ENCODE results near the gene ADGRG3.

Gene ADGRG3

GRCh38 chr16:57668263-57668571 lies at the start of gene ADGRG3:
ADGRG3 (plus strand) TSS chr16:57668306; CDS start chr16:57668348, 42 bp downstream.
- DNase-seq: no peak

DNA sequence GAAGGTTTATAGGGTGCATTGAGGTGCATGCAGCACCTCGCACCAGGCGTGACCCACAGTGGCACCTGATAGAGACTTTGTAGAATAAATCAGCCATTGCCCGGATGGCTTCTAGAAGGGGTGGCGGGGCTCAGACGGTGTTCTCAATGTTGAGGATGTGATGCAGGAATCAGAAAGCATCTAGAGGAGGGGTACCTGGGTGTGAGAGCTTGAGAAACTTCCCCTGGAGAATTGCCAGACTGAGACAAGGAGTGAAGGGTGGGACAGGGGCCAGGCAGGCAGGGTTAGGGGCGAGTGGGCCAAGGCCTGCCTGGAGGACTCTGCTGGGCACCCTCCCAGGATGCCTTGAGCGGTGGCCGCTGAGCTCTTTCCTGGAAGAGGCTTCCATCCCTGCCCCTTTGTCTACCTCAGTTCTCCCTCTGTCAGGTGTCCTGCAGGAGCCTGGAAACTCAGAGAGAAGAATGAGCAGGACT lies 48.9 kb upstream of the ADGRG3 start:
- no peak for DNase-seq

- no peak for DNase-seq
Observed at GRCh38 chr16:57619606-57620334, 48.3 kb upstream of the ADGRG3 start.

- DNase-seq: no peak
Observed at GRCh38 chr16:57620335-57621231, 47.5 kb upstream of the ADGRG3 start.

DNA sequence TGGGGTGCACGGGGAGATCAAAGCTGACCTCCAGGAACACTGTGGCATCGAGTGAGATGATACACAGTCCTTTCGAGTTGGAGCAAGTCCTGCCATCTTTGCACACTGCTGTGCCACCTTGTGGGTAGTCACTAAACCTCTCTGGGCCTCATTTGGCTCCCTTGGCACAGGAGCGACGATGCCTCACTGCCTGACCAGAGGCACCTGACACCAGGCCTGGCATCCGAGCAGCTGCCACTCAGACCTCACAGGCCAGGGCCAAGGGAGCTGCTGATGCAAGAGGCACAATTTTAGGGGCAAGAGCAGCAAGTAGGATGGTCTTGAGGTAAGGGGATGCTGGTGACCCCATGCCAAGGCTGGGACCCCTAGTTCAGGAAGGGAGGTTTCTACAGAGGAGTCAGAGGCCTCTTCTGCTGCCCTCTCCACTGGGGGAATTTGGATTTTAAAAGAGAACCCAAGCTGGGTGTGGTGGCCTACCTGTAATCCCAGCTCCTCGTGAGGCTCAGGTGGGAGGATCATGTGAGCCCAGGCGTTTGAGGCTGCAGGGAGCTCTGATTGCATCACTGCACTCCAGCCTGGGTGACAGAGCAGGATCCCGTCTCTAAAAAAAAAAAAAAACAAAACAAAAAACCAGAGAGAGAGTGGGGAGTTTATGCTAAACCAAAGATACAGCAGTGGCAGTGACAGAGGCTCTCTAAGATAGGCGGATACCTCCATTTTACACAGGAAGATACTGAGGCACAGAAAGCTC lies 46.4 kb upstream of the ADGRG3 start:
- DNase-seq: no peak

GRCh38 chr16:57622361-57623250 lies 45.5 kb upstream of the ADGRG3 start:
- DNase-seq: no peak

DNA sequence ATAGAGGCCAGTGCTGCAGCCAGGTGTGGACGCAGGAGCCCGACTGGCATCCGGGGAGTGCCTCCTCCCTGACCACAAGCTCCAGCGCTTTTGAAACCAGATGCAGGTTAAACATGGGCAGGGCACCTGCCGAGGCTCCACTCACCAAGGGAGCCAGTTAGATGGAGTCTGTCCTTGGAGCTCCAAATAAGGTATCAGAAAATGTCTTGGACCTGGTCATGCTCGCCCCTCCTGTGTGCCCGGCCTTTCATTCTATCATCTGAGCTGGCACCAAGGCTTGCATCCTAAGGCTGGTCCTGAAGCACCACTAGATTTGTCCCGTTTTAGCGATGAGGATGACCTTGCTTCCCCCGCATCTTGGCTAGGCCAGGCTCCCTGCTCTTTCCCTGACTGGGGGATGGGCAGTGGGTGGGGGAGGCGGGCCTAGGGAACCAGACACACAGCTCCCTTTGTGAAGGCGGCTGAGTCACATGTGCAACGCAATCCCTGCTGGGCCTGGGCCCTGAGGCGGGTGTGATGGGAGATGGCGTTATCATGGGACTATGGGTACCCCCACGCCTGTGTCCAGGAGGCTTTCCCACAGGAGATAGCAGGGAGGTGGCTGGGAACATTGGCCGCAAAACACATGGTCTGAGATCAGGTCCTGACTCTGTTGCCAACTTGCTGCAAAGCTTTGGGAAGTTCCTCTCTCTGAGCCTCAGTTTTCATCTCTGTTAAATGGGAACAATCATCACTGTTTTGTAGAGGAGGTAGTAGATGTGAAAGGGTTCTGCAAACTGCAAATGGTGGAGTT lies 44.7 kb upstream of the ADGRG3 start:
- DNase-seq: no peak

- DNase-seq: no peak
Observed at GRCh38 chr16:57624044-57624688, 43.9 kb upstream of the ADGRG3 start.

DNA sequence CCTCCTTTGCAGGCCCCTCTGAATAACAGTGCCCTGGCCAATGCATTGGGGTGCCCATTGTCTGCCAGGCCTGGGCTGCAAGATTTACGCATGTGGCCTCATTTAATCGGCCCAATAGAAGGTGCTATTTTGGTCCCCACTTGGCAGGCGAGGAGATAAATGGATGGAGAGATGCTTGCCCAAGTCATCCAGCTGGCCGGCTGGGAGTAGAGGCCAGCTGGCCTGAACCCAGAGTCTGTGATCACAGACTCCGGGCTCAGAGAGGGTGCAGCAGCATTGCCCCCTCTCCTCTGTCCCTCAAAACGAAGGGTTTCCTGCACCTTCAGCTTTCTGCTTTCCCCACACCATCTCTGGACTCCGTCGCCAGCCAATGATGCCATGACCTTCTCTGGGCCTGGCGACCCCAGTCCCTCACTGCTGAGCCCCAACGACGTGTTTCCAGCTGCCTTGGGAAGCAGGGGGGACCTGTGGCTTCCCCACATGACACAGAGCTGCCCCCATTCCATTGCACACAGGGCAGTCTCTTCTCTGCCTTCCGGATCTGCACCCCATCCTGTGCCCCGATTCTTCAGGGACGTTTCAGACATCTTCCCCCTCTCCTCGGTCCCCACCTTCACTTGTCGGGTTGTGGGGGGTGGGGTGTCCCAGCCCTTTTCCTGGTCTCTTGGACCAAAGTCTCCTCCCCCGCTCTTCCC lies 43.2 kb upstream of the ADGRG3 start:
- DNase-seq: peak; percentile 52 to 55

DNA sequence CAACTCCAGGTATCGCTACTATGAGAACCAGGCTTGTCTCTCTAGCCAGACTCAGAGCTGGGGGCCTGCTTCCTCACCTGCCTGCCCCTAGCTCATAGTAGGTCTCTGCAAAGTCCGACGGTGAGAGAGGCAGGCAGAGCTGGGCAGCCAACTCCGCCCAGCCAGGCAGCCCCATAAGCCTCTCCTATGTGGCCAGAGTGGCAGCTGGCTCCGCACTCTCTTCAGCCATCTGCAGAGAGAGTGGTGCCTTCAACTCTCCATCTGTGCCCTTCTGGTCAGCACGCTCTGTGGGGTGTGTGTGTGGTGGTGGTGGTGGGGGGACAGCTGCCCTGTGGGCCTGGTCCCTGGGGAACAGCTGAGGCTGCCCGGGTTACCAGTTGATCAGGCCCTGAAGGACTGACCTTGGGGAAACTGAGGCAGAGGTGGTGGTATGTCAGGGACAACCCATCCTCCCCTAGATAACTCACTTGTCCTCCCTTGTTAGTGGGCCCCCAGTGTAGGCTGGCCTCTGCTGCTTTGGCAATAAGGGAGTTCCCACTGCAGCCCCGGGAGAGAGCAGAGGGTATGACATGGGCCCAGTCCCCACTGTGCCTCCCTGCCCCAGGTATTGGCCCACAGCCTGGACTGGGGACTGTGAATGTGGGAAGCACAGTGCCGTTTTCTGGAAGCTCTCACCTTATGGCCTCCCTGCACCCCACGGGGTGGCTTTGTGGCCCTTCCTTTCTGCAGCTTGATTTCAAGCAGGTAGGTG lies 41.5 kb upstream of the ADGRG3 start:
- DNase-seq: no peak

DNA sequence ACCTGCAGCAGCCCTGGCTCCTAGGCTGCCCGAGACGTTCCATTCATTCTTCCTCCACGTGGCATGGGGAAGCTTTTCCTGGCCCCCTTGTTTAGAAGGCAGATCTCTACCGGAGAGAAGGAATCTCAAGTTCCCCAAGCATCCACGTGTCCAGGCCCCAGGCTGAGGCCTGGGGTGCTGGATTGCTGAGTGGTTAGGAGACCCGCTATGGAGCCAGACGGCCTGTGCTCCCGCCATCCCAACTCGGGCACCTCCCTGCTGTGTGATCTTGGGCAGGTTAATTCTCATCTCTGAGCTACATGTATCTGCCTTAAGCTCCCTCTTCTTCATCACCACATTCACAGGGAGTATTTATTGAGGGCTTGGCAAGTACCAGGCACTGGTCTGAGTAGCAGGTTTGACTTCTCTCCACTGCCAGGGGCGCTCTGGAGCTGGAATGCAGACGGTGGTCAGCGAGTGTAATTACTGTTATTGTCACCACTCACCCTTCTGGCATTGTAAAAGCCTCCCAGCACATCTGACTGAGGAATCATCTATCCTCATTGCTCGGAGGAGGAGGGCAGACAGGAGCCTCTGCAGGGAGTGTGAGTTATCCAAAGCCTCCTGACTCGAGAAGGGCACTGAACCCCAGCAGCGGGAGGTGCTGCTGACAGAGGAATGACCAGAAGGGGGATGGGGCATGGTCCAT lies 40.8 kb upstream of the ADGRG3 start:
- no peak for DNase-seq

GRCh38 chr16:57628008-57628781 lies 39.9 kb upstream of the ADGRG3 start, which contains the start of gene ADGRG1:
ADGRG1 (plus strand) TSS chr16:57628630; CDS start chr16:57650288, 21,658 bp downstream.
- no peak for DNase-seq

DNA sequence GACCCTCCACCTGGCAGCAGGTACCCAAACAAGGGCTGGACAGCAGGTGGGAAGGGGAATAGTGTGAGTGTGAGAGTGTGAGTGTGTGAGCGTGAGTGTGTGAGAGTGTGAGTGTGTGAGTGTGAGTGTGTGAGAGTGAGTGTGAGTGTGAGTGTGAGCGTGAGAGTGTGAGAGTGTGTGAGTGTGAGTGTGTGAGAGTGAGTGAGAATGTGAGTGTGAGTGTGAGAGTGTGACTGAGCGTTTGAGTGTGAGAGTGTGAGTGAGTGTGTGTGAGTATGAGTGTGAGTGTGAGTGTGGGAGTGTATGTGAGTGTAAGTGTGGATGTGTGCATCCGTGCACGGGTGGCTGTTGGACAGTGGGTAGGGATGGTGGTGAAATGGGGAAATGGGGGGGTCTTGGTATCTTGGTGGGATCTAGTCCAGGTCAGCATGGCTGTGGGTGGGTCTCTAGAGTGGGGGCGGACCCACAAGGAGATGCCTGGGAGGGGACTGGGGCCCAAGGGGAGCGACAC lies 39.3 kb upstream of the ADGRG3 start:
- DNase-seq: no peak

DNA sequence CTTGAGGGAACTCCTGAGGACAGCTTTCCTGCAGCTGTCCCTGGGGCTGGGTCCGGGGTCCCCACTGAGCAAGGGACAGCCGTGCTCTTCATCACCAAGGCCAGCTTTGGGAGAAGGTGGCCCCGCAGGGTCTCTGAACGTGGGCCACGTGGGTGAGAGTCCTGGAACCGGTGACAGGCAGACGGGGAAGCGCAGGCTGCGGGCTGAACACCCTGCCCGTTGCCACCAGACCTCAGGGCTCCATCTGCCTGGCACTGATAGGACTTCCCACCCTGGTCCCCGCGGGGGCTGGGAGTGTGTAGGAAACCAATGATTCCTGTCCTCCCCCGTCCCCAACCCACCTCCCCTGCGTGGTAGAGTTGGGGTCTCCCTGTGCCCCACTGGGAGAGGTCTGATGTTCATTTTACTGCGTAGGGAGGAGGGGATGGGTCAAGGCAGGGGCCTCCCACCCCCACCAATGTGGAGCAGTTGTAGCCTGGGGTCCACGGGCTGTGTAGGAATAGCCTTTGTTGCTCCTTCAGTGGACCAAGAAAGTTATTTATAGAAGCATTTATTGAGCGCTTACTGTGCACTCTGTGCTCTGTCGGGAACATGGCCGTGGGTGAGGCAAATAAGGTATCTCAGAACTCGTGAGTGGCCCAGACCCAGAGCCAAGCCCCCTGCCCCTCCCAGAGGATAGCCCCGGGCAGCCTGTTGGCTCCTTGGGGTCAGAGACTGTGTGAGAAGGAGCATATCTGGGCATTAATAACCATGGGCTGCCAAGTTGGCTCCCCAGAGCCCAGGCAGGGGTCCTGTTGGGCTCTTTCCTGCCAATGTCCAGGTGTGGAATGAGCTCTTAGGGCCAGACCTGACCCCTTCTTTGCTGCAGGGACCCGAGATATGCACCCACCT lies 38.3 kb upstream of the ADGRG3 start:
- no peak for DNase-seq

GRCh38 chr16:57630407-57630797 lies 37.7 kb upstream of the ADGRG3 start:
- no peak for DNase-seq
